HG02943 (cell line): Measurements from ENCODE around the gene OGFRL1.

ENCODE experiments used
- ATAC-seq: cut with Tn5 transposase; IDR thresholded peaks from one replicate; pipeline ENCODE4 v1.9.1; 2021; ENCODE audit warnings: mild to moderate bottlenecking, low read depth, moderate library complexity; ENCODE audit not compliant: unreplicated experiment

Gene OGFRL1

DNA sequence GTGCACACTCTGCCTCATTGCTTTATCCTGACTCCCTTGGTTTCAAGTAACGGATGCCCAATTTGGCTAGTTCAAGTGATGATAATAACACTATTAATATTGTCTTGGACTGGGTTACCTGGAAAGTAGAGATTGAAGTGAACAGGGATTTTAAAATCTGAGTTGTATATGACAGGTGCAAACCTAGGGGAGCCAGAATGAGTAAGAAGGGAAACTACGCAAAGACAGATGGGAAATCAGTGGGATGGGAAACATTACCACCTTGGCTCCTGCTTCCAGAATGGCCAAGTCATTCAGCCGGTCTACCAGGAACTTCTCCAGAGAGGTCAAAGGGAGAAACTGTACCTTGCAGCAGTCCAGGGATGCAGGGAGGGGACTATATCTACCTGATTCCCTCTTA, 41.9 kb downstream of the OGFRL1 start:
- ATAC-seq = no peak

DNA sequence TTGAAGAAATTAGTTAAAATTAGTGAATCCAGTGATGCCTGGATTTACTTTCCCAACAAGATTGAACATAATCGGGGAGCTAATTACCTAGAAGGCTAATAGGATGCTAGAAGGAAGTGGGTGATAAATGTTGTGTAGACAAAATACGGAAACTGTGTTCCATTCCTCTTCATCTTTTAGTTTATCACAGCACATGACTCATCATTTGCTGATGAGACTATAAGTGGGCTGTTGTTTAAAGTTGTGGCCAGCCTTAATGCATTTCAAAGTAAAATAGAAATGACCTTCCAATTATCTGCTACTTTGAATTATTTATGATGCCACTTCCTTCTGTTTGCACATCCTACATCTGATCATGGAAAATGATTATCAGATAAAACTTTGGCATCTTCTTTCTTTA, 43.4 kb downstream of the OGFRL1 start:
- no peak for ATAC-seq

DNA sequence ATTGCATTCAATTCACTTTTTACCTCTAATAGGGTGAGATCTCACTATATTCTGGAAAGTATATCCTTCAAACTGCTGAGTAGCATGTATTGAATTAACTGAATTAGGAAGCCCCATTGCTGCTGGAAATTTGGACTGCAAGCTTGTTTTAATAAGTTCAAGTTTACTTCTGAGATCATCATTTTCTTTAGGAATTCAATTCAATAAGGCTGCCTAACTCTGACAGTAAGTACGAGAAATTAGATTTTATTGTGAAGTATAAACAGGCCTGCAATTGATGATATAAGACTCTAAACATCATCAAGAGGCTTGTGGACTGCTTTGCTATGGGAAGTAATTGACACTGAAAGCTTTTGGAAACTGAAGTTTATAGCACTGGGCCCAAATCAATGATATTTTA, 44.4 kb downstream of the OGFRL1 start:
- no peak for ATAC-seq

DNA sequence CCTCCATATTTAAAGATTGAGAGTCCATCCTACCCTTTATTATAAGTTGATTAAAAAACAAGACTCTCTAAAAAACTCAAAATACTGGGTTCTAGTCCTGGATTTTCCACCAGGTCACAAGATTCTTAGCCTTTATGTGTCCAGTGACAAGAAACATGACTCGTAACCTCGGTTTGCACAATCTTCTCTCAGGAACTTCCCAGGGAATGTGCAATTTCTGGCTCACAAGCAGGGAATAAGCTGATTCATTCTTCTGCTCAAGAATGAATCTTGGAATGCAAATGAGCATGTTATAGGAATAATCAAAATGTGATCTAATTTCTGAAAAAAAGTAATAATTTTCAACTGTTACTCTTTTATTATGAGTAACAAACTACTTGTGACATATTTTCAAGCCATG, 45.1 kb downstream of the OGFRL1 start:
- no peak for ATAC-seq

DNA sequence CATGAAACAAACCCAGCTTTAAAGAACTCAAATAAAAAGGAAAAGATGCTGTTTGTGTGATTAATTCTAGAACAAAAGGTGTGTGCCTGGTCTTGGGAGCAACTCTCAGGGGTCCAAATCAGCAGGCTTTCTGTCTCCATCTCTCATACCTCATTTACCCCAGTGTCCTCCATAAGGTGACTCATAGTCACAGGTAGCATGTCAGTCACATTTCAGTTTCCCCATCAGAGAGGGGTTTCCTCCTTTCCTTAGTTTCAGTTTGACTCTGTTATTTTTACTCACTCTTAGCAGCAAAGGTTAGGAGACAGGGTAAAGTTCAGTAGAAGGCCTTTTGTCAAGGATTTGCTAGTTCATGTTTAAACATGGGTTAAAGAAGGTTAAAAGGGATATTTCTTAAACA, 46.2 kb downstream of the OGFRL1 start:
- ATAC-seq = no peak

DNA sequence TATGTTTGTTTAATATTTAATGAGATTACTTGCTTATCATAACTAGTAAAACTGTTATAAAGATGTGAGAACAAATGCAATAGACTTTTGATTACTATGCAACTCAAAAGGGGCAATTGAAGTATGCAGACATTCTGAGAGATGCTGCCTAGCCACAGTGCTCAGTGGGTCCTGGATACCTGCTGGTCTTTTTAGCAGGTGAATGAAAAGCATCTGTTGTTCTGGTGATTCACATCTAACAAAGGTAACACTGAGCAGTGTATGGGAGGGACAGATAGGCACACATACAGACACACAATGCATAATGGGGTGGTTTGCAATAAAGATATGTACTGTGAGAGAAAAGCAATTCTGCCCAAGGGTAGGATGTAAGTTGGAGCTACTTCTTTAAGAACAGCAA, 46.9 kb downstream of the OGFRL1 start:
- no peak for ATAC-seq

DNA sequence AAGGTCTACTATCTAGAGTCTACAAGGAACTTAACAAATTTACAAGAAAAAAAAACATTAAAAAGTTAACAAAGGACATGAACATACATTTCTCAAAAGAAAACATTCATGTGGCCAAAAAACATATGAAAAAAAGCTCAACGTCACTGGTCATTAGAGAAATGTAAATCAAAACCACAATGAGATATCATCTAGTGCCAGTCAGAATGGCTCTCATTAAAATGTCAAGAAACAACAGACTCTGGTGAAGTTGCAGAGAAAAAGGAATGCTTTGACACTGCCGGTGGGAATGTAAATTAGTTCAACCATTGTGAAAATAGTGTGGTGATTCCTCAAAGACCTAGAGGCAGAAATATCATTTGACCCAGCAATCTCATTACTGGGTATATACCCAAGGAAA, 48.3 kb downstream of the OGFRL1 start:
- ATAC-seq = no peak

DNA sequence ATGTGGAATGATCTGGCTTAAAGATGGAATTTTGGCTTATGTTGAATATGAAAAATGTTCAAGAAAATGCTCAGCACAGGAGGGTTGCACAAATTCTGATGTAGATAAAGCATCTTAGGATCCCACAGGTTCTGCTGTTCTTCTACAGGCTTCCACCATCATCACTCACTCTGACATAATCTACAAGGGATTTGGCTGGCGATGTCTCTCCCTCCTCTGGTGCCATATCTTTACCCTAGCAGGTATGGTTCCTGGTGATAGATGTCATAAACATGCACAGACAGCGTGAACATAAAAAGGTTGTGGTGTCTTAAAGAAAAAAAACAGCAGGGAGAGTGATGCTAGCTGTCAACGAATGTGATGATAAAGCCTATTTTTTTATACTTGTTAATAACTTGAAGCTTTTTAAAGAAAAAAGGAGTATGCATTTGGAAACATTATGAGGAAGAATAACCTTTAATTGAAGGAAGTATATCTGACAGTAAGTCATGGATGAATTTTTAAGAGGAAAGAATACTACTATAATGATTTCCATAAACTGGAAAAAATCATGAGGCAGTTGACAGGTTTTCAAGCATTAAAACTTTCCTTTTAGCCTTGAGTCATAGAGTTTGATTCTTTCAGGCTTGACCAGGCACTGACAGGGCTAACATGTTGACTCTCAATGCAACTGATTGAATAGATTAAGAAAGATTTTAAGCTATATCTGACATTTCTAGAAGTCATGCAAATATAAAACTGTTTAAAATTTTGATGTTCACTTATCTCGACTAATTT, 50.1 kb downstream of the OGFRL1 start:
- ATAC-seq = no peak

DNA sequence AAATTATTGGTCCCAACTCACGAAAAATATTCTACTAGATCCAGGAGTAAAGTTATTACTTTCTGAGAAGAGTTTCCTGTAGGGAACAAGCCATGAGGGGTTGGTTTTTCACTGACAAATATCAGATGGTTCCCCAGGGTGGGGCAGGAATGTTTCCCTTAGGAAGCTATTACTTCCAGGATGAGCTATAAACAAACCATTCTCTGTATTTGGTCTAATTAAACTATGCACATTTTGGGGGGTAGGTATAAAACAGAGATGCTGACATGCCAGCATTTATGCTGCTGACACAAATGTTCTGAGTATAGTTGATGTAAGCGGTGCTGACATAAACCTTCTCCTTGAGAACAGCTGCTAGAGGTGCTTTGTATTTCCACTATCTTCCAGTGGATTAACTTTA, 54.2 kb downstream of the OGFRL1 start:
- ATAC-seq = no peak

DNA sequence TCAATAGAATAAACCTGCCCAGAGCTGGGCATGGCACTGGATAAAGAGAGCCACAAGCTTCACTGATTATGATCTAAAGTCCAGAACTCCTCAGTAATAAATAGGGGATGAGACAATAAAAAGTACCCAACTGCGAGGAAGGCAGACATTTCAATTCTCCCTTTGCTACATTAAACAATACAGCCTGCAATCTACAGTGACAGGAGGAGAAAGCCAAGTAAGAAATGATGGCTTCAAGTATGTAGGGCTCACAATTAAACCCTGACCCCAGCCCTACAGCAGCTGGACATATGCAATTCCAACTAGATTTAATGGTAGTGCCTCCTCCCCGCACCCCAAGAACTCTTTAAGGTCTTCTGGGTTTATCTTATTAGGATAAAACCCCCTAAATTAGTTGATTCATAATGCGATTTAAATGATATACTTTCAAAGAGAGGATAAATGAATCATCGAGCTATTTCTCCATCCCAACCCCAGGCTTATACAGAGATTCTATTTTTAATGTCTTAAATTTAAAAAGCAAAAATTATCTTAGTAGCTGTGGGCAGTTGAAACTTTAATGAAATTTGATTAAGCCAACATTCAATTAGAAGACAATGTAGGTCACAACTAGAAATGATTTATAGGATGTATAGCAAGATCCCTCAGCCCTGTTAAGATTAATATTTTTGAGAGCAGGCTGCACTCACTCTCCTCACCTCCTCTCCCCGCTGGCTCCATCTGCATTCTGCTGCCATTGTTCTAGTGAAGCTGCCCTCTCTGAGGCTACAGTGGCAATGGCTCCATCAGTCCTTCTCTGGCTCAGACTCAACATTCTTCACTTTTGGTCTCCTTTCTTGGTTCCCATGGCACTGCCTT, 57.1 kb downstream of the OGFRL1 start:
- ATAC-seq = no peak

DNA sequence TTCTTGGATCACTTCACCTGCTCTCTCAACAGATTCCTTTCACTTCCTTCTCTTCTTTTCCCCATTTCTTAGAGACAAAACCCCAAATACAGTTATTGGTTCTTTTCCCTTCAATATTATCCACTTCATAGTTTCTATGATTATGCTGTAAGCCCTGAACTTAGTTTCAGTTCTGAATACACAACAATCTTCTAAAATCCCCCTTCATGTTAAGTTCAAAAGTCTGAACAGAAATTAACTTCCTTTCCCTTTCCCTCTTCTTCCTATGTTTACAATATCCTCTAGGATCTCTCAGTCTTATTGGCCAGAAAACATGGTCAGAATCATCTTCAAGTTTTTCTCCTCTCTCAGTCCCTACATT, 57.7 kb downstream of the OGFRL1 start:
- no peak for ATAC-seq

DNA sequence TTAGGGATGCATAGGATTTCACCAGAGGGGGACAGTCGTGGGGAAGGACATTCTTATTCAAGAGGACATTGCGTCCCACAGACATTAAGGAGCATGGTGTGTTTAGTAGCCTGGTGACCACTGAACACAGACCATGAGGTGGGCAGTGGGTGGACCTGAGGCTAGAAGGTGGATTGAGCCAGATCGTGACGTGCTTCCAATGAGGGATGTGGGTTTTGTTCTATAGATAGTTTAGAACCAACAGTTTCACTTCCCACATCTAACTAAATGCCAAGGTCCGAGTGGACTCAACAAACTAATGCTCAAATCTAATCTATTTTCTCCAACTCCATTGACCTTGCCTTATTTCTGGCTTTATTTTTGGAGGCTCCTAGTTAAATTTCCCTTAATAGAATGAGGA, 58.5 kb downstream of the OGFRL1 start:
- ATAC-seq = no peak

DNA sequence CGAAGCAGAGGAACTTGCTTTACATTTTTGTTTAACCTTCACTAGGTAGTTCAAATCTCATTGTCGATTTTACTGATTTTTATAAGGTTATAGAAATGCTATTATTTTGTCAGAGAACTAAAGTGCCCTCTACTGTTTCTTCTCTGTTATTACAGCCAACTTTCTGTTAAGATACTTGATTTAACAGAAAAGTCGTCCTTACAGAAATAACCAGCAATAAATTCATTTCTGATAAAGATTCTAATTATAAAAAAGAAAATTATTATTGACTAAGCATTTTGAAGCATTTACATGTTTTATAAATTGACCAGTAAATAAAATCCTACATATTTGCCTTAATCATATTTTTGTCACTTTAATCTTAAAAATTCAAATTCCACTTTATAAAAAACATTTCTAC, 60.8 kb downstream of the OGFRL1 start:
- no peak for ATAC-seq

DNA sequence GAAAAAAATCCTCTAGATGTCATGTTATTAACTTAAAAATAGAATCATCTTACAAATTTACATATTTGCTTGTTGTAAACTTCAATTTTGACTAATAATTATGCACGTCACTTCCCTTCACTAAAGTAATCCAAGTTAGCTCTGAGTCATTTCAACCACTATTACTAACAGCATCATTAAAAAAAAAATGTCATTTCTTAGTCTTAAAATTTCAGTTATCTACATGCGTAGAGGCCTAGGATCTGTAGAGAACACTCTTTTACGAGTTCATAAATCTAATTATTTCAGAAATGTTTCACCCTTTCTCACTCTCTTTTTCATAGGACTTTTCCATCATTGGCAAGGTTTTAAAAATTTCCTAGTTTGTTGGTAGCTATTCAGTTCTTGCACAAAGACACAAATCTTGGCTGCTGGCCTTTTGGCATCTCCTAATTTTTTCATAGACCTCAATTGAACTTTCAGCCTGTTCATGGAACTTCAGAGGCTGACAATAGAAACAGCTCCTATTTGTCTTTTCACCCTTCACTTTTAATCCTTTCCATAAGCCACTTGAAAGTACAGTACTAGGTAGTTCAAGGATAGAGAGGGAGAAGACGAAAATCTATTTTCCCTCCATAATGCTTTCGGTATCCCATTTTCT, 61.5 kb downstream of the OGFRL1 start:
- no peak for ATAC-seq

DNA sequence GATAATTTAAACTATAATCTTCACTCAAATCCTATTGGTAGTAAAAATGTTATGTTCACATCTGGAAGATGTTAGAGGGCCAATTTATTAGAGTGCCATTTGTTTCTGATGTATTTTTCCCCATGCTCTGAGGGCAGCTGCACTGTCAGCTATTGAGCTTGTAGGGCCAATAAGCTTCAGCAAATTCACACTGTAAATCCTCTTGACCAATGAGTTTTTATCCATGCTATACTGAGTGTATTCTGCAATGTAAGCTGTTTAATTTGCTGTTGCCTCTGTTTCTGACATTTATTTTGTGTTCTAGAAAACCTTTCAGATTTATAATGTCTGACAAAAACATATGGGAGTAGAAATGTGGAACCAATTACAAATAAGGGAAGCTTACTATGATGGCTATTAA, 62.6 kb downstream of the OGFRL1 start:
- ATAC-seq = no peak
